ES-I3 (cell line): ENCODE data around the gene HINT1.

ENCODE experiments used
- H3K36me3 ChIP-seq: 2 replicates; pipeline ENCODE4 v1.6.1; 2013; ENCODE audit warnings: mild to moderate bottlenecking, low read length, control low read depth, moderate library complexity; ENCODE audit not compliant: insufficient read depth
- H3K4me1 ChIP-seq: 2 replicates; pipeline ENCODE4 v1.6.1; 2013; ENCODE audit warnings: mild to moderate bottlenecking, control low read depth, low read length; ENCODE audit not compliant: insufficient read depth
- H3K9ac ChIP-seq: 2 replicates; pipeline ENCODE4 v1.6.1; 2013; ENCODE audit warnings: low read depth, mild to moderate bottlenecking, low read length, moderate library complexity
- H3K9me3 ChIP-seq: 2 replicates; pipeline ENCODE4 v1.6.1; 2013; ENCODE audit warnings: mild to moderate bottlenecking, low read length, moderate library complexity; ENCODE audit not compliant: control insufficient read depth, insufficient read depth

Gene HINT1

DNA sequence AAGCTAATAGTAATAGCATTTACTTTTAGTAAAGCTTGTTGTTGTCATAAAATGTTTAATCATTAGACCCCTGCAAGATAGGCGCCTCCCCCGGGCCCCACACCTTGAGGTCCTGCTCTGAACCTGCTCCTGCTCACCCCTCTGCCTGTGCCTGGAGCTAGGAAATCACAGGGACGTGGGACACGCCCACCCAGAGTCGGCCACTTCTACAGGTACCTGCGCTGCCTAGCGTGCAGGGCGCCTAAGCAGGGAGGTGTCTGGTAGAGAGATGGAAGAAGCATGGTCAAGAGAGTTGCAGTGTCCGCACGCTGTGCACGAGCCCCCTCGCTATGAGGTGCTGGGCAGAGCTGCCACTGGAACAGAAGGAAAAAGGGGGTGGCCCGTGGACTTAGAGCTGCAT lies 52.6 kb downstream of the HINT1 start:
- Histone ChIP-seq H3K36me3 (no peaks in the 10 kb centered on the region), H3K9ac (no peak overlapping the region), H3K9me3 (no peaks in the 10 kb centered on the region), H3K4me1 (no peaks in the 10 kb centered on the region)

DNA sequence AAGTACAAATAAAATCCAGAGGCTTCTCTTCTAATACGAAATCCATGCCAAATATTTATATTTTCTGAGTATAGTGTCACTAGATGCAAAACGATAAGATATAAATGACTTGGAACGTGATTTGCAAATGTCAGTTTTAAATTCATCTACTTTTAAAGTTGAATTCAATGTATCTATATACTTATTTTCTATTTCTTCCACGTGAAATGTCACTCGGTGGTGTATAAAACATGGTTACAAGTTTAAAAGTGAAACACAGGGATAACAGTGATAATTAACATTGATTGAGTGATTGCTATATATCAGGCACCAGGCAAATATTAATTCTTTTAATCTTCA lies 54.8 kb downstream of the HINT1 start:
- H3K9ac ChIP-seq, result no peak overlapping the region

DNA sequence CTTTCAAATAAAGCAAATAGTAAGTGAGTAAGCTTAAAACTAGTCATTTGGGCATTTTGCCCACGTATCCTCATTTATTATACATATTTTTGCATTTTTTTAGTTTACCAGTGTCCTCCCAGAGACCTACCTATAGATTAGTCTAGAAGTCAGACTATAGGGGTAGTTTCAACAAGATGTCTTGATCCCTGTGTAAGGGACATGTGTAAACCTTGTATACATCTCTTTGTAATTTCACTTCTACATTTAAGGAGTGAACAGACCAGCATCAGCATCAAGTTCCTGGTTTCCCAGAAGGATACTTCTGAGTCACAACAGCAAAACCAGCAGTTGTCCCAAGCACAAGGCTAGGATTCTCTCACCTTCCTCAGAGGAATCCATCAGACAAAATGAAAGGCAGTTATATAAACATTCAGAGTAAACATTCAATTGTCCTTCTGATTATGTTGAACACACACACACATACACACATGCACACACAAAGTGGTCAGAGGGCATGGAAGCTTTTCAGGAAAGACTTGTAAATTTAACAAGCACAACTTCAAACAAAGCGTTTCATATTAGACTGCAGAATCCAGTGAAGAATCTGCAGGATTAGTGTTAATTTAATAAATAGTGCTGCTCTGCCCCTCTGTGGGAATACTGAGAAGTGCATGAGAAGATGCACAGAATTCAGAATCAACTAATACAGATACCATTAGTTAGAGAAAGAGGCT lies 55.4 kb downstream of the HINT1 start:
- Histone ChIP-seq H3K9me3 (no peaks in the 10 kb centered on the region), H3K4me1 (no peaks in the 10 kb centered on the region), H3K9ac (no peak overlapping the region), H3K36me3 (no peaks in the 10 kb centered on the region)

More for the DNA sequence above, 54.8 kb downstream of the HINT1 start:
- Histone ChIP-seq H3K9me3 (no peaks in the 10 kb centered on the region), H3K36me3 (no peaks in the 10 kb centered on the region), H3K4me1 (no peaks in the 10 kb centered on the region)
